Measurements from ENCODE around the gene ZNF581.

Gene ZNF581

DNA sequence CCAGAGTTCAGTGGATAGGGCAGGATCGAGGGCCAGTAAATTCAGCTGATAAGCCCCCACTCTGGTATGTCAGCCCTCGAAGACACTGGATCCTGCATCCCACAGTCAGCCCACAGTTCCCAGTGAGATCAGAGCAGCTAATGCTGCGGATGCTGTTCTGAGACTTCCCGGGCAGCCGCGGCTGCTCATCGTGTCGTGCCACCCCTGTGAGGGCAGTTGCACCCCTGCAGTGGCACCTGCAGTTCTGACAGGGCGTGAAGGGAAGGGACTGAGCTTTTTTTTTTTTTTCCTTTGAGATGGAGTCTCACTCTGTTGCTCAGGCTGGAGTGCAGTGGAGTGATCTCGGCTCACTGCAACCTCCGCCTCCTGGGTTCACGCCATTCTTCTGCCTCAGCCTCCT is 24.1 kb downstream of the ZNF581 start:
- TF ChIP-seq, protein P1, sequence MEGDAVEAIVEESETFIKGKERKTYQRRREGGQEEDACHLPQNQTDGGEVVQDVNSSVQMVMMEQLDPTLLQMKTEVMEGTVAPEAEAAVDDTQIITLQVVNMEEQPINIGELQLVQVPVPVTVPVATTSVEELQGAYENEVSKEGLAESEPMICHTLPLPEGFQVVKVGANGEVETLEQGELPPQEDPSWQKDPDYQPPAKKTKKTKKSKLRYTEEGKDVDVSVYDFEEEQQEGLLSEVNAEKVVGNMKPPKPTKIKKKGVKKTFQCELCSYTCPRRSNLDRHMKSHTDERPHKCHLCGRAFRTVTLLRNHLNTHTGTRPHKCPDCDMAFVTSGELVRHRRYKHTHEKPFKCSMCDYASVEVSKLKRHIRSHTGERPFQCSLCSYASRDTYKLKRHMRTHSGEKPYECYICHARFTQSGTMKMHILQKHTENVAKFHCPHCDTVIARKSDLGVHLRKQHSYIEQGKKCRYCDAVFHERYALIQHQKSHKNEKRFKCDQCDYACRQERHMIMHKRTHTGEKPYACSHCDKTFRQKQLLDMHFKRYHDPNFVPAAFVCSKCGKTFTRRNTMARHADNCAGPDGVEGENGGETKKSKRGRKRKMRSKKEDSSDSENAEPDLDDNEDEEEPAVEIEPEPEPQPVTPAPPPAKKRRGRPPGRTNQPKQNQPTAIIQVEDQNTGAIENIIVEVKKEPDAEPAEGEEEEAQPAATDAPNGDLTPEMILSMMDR (conservative IDR thresholded peaks at IDR 0.05; ENCODE audit: low read depth) = no peak
- CTCF ChIA-PET = interaction anchor here (1.5 kb wide), 1 partner anchor 11 kb away, joined by 3 read pairs; no protein-coding TSS in a partner anchor
- DNase-seq (ENCODE audit: low spot score) = no peak
- peak overlapping the region; percentile 13 for H3K27ac ChIP-seq
- POLR2A ChIA-PET (ENCODE audit: low non-redundant PET) = interaction anchor here (0.7 kb wide), 1 partner anchor 214 kb away, joined by 3 read pairs; no protein-coding TSS in a partner anchor

DNA sequence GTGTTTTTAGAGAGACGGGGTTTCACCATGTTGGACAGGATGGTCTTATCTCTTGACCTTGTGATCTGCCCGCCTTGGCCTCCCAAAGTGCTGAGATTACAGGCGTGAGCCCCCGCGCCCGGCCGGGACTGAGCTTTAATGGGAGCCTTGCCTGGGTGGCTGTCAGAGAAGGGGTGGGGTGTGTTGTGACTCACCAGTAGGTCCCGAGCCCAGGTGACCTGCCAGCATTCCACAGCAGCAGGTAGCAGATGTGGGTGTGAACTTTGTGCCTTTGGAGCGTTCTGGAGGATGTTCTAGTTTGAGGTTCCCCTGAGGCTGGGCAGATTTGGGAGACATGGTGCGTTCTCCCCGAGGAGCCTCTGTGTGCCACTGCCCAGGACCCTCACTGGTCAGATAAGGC is 24.5 kb downstream of the ZNF581 start:
- peak overlapping the region; percentile 13; the same call in 1 of the 2 replicates for H3K27ac ChIP-seq
- ChIA-PET CTCF (interaction anchor here (0.6 to 1.5 kb wide), 2 partner anchors 11 to 475 kb away, joined by 3 read pairs; no protein-coding TSS in a partner anchor), POLR2A (ENCODE audit: low non-redundant PET) (interaction anchor here (0.7 kb wide), 1 partner anchor 214 kb away, joined by 3 read pairs; no protein-coding TSS in a partner anchor)
- peak; percentile 65 for DNase-seq (ENCODE audit: low spot score)
- TF ChIP-seq, protein P1 (conservative IDR thresholded peaks at IDR 0.05; ENCODE audit: low read depth) = no peak

DNA sequence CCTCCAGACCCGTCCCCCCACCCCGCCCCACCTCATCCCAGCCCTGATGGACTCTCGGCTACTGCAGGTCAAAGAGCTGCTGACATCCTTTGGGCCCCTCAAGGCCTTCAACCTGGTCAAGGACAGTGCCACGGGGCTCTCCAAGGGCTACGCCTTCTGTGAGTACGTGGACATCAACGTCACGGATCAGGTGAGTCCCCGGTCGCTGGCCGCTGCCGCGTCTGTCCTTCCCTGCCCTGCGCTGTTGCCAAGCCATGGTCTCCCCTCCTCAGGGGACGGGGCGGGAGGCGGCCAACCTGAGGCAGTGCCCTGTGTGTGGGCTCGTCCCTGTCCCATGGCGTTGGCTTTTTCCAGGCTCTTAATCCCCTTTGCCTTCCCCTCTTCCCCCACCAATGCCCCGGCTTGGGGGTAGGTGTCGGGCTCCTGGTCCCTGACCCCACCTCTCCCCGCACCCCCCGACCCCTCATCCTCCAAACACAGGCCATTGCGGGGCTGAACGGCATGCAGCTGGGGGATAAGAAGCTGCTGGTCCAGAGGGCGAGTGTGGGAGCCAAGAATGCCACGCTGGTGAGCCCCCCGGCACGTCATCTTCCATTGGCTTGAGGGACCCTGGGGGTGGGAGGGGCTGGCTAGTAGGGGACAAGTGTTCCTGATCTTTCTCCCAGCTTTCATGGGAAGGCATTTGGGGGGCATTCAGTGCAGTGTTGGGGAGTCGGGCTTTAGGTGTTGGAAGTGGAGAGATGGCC is 25.3 kb downstream of the ZNF581 start:
- TF ChIP-seq, protein P1 (conservative IDR thresholded peaks at IDR 0.05; ENCODE audit: low read depth) = no peak
- ChIA-PET POLR2A (ENCODE audit: low non-redundant PET) (no interaction called here), CTCF (interaction anchor here (1.5 kb wide), 1 partner anchor 12 kb away, joined by 3 read pairs; no protein-coding TSS in a partner anchor)
- DNase-seq (ENCODE audit: low spot score) = no peak
- H3K27ac ChIP-seq = peak overlapping the region; percentile 13; the same call in 1 of the 2 replicates

DNA sequence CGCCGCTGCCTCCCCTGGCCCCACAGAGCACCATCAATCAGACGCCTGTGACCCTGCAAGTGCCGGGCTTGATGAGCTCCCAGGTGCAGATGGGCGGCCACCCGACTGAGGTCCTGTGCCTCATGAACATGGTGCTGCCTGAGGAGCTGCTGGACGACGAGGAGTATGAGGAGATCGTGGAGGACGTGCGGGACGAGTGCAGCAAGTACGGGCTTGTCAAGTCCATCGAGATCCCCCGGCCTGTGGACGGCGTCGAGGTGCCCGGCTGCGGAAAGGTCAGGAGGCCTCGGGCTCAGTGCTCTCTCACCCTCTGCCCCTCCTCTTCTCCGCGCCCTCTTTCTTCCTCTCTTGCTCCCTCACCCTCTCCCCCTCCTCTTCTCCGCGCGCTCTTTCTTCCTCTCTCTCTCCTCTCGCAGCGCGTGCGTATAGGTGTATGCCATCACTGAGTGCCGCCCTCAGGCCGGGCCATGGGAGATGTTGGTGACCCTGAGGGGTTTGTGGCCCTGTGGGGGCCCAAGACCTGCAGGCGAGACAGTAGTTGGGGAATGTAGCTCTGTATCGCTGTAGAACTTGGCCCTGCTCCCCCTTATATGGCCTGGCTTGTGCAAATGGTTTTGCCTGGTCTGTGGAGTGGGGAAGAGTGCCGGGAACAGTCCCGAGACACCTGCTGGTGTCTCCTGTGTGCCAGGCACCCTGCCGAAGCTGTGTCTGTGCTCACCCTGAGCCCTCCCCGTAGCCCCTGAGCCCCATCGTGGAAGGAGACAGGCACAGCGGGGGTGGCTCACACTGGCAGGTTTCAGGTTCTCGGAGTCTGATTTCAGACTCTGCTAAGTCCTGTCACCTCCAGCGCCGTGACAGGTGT is 26.2 kb downstream of the ZNF581 start:
- TF ChIP-seq, protein P1 (conservative IDR thresholded peaks at IDR 0.05; ENCODE audit: low read depth) = no peak
- ChIA-PET CTCF (no interaction called here), POLR2A (ENCODE audit: low non-redundant PET) (no interaction called here)
- H3K27ac ChIP-seq = no peak overlapping the region
- no peak for DNase-seq (ENCODE audit: low spot score)

GRCh38 chr19:55670280-55671053 is 27.0 kb downstream of the ZNF581 start:
- TF ChIP-seq, protein P1 (conservative IDR thresholded peaks at IDR 0.05; ENCODE audit: low read depth) = no peak
- no peak for DNase-seq (ENCODE audit: low spot score)
- peak overlapping the region; percentile 53 for H3K27ac ChIP-seq
- CTCF ChIA-PET = interaction anchor here (0.6 to 1.5 kb wide), 2 partner anchors 14 to 1031 kb away, joined by 3 to 7 read pairs; no protein-coding TSS in a partner anchor
- POLR2A ChIA-PET (ENCODE audit: low non-redundant PET) = no interaction called here

- ChIA-PET CTCF (interaction anchor here (0.6 to 1.5 kb wide), 3 partner anchors 14 to 1032 kb away, joined by 3 to 7 read pairs (median 7); no protein-coding TSS in a partner anchor), POLR2A (ENCODE audit: low non-redundant PET) (no interaction called here)
- TF ChIP-seq, protein P1 (conservative IDR thresholded peaks at IDR 0.05; ENCODE audit: low read depth) = no peak
- no peak for DNase-seq (ENCODE audit: low spot score)
- peak overlapping the region; percentile 53 for H3K27ac ChIP-seq
Observed at GRCh38 chr19:55671054-55671378, 27.6 kb downstream of the ZNF581 start.
